Activated CD8-positive, alpha-beta memory T cell treated with anti-CD3 and anti-CD28 coated beads, Interleukin-2, amount 50 U/mL, for 24 hours (primary cell): ENCODE data around the gene YY1.
A peak's percentile ranks its signal among the peaks of the same experiment; 100 is the strongest.
"Not testable (repeated sequence)": the region's sequence is repeated elsewhere in the genome, so short reads cannot be mapped to it uniquely, and the experiment has no call there.

Experiments used
- DNase-seq: peaks from one replicate; pipeline ENCODE4 v3.0.0-alpha.2; 2020; ENCODE audit errors: extremely low read depth

The YY1 gene

DNA sequence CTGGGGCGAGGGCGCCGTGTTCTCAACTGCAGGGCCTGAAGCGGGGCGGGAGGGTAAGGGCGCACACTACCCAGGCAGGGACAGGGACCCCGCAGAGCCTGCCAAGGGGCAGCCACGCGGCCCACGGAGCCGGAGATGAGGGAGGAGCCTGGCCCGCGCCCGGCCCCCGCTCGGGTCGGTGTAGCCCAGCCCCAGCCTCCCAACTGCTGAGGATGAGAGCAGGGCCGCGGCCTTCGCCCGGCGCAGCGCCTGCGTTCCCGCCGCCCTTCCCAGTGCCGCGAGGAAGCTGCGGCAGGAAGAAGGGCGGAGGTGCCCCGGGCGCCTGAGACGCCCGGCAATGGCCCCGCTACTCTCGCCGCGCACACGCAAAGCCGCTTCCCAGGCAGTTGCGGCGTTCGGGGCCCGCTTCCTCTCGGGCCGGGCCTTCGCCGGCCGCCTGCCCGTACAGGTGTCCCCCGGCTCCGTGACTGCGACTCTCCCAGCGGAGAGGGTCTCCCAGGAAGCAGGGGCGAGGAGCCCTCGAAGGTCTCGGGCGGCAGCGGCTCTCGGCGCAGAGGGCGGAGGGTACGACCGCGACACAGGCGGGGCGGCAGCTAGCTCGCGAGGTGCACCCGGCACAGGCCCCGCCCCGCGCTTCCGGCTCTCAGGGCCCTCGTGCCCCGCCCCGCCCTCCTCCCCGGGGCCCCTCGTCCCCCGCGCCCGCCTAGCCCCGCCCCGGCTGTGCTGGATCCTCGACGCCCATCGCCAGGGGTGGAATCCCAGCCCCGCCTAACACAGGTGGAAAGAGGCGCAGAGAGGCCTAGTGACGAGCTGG is 24.8 kb upstream of the YY1 start:
- DNase-seq = peak; percentile 75

GRCh38 chr14:100214770-100215083 is 24.2 kb upstream of the YY1 start:
- no peak for DNase-seq

DNA sequence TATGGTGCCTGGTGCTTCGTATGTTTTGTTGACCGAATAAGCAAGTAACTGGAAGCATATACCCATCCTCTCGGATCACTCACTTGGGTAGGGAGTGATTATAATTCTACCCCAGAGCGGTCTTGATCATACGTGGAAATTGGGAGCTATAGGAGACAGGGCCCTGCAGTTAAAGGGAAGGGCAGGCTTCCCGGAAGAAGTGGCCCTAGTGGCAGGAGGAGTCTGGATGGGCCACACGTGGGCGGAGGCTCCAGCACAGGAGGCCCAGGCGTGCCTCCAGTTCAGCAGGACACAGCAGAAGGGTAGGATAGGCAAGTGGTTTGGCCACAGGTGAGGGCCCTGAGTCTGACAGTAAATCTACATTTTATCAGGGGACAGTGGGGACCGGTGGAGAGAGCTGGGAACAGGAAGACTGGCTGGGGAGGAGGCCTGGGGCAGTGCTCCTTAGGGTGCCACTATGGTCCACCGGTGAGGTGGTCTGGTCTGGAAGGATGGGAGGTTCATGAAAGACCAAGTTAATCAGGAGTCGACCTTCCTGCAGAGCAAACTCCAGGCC is 23.5 kb upstream of the YY1 start:
- no peak for DNase-seq

- DNase-seq = no peak
These were observed 19.7 kb upstream of the YY1 start for GRCh38 chr14:100219126-100219785.

- no peak for DNase-seq
These were observed 17.3 kb upstream of the YY1 start for GRCh38 chr14:100221533-100222223.

GRCh38 chr14:100222224-100223093 is 16.5 kb upstream of the YY1 start:
- no peak for DNase-seq

GRCh38 chr14:100223332-100224201 is 15.4 kb upstream of the YY1 start:
- no peak for DNase-seq

DNA sequence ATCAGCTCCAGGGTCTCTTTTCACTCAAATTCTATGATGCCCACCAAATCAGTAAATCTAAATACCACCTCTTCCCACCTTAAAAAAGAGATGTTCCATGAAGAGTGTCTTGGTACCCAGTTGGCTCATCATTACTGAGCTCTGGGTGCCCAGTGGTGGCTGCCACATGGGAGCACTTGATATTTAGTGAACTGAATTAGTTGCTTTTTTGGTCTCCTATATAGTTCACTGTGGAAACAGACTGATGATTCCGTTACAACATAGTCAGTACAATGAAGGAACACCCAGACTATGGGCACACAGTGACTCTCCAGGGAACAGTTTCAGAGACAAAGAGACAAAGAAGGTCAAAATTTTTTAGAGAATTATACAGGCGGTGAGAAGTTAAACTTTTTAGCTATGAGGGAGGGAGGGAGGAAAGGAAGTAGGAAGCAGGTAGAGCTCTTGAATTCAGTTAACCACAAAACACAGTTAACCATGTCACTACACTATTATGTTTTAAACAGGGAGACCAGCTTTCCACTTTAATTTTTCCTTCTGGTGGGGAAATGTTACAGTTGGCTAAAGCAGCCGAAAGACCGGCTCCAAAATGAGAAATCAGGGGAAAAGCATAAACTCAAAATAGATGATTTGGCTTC is 14.6 kb upstream of the YY1 start:
- no peak for DNase-seq

- DNase-seq = no peak
These were observed 13.8 kb upstream of the YY1 start for GRCh38 chr14:100225169-100225568.

- no peak for DNase-seq
These were observed 8.6 kb upstream of the YY1 start for GRCh38 chr14:100230361-100230760.

GRCh38 chr14:100234511-100234910 is 4.4 kb upstream of the YY1 start:
- DNase-seq = no peak

DNA sequence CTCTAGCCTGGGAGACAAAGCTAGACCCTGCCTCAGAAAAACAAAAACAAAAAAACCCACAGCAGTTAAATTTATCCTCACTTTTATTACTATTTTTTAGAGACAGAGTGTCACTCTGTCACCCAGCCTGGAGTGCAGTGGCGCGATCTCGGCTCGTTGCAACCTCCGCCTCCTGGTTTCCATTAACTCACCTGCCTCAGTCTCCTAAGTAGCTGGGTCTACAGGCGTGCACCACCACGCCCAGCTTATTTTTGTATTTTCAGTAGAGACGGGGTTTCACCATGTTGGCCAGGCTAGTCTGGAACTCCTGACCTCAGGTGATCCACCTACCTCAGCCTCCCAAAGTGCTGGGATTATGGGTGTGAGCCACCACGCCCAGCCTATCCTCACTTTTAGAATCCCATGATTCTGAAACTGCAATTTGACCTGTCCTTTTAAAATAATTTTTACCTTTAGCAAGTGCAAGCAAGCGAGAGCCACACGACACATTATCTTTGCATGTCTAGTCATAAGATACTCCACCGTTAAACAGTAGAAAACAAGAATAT is 2.6 kb upstream of the YY1 start:
- DNase-seq = not testable (repeated sequence)

DNA sequence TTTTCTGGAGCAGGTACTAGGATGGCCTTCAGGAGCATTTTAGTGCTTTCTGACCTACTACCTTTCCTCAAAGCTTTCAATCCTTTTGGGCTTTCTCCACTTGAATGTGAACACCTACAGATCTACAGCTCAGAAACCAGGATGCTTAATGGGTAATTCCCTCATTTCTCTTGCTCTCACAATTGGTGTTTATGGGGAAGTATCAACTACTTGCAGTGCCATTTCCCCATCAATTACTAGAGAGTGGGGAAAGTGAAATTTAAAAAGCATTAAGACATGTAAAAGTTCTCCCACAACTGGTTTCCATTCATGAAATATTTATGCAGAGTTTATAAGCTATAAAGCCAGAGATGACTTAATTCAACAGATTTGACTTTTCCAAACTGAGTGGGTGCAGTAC is 2.1 kb upstream of the YY1 start:
- DNase-seq = no peak

- DNase-seq = no peak
These were observed 1.1 kb upstream of the YY1 start for GRCh38 chr14:100237735-100238418.

GRCh38 chr14:100239211-100239839 is 381 bp downstream of the YY1 start:
- no peak for DNase-seq

GRCh38 chr14:100239840-100240667 is 1.1 kb downstream of the YY1 start:
- DNase-seq = peak; percentile 59

- no peak for DNase-seq
These were observed 1.7 kb downstream of the YY1 start for GRCh38 chr14:100240668-100241032.

DNA sequence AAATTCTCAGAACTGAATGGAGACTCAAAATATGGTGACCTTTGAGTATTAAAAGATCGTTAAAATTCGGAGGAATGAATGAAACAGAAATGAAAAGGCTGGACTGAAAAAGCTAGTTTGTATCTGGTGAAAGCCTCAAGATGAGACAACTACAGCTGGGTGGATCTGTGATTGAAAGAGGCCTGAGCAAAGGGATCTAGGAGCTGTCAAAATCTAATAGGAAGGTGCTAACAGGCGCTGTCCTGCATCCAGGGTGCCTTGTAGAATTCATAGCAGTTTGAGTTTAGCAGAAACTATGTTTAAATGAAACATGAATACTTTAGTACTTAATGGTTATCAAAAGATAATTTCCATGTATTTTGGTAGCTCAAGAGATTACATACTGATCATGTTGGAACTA is 2.3 kb downstream of the YY1 start:
- DNase-seq = no peak
